Measurements from ENCODE around the gene CELA2A. TPM values are rescaled to one million over a fixed set of nuclear protein-coding genes. Genes with fewer than 3 reads are reported as not detected.

Gene CELA2A
- polyA plus RNA-seq, 1 donor (not counting 4 experiments of a cell fraction or from before 2014, with no cell fraction given): not detected

DNA sequence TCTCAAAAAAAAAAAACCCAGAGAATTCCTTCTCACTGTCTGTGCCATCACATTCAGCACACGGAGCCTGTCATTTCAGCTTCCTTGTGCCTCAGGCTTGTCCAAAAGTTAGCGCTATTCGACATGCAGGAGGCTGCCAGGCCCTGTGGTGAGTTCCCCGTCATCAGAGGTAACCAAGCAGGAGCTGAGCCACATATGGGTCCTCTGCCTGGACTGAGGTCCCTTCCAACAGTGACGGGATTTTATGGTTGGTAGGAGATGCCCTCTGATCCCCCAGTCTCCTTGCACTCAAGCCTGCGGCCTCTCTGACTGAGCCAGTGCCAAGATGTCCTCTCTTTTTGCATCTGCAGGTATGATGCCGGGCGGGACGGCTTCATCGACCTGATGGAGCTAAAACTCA, 31.0 kb upstream of the CELA2A start:
- Histone ChIP-seq H3K9ac (ENCODE audit: control insufficient read depth, extremely low read depth, insufficient read depth, low read length) (no peak overlapping the region), H2AFZ (ENCODE audit: control insufficient read depth, low read length) (no peak overlapping the region), H4K20me1 (ENCODE audit: control insufficient read depth, extremely low read depth, insufficient read depth, low read length) (peaks cover 28% of the 10 kb centered on the region), H3K4me2 (ENCODE audit: control insufficient read depth, extremely low read depth, insufficient read depth, low read depth, low read length) (no peak overlapping the region), H3K27ac (ENCODE audit: control insufficient read depth, insufficient read depth, low read length) (no peak overlapping the region), H3K36me3 (ENCODE audit: control insufficient read depth in 2 of 2, extremely low read depth in 1 of 2, insufficient read depth in 2 of 2, low read length in 2 of 2) (peaks cover 14 to 38% of the 10 kb centered on the region in 2 experiments), H3K27me3 (ENCODE audit: control insufficient read depth, extremely low read depth, insufficient read depth, low read length) (no peaks in the 10 kb centered on the region), H3K9me1 (ENCODE audit: control insufficient read depth, extremely low read depth, insufficient read depth, low read length) (no peaks in the 10 kb centered on the region), H3K4me3 (ENCODE audit: control insufficient read depth in 2 of 3, extremely low read depth in 1 of 3, insufficient read depth in 2 of 3, low read depth in 1 of 3, low read length in 3 of 3) (no peak overlapping the region), H3K9me3 (ENCODE audit: control insufficient read depth, low read depth, low read length) (no peaks in the 10 kb centered on the region), H3K4me1 (ENCODE audit: control insufficient read depth, extremely low read depth, insufficient read depth, low read length) (peaks cover 26% of the 10 kb centered on the region), H3K79me2 (ENCODE audit: control insufficient read depth, insufficient read depth, low read length) (peaks cover 48% of the 10 kb centered on the region)
- TF ChIP-seq, protein P1, sequence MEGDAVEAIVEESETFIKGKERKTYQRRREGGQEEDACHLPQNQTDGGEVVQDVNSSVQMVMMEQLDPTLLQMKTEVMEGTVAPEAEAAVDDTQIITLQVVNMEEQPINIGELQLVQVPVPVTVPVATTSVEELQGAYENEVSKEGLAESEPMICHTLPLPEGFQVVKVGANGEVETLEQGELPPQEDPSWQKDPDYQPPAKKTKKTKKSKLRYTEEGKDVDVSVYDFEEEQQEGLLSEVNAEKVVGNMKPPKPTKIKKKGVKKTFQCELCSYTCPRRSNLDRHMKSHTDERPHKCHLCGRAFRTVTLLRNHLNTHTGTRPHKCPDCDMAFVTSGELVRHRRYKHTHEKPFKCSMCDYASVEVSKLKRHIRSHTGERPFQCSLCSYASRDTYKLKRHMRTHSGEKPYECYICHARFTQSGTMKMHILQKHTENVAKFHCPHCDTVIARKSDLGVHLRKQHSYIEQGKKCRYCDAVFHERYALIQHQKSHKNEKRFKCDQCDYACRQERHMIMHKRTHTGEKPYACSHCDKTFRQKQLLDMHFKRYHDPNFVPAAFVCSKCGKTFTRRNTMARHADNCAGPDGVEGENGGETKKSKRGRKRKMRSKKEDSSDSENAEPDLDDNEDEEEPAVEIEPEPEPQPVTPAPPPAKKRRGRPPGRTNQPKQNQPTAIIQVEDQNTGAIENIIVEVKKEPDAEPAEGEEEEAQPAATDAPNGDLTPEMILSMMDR (optimal IDR thresholded peaks at IDR 0.05 in 1 of 3, IDR thresholded peaks at IDR 0.05 in 1 of 3, conservative IDR thresholded peaks at IDR 0.05 in 1 of 3; ENCODE audit: extremely low read depth in 1 of 3, insufficient read depth in 2 of 3, low read length in 3 of 3): no peak
- no peak for TF ChIP-seq EZH2 (IDR thresholded peaks at IDR 0.05; ENCODE audit: low read length)
- FAIRE-seq: no peak
- dilution Hi-C loops (cut with MboI; ENCODE audit: extremely low pct_ligation_motif_present, low sequenced_read_pairs): no loop called here
- DNase-seq (ENCODE audit: low read depth, low spot score): no peak

DNA sequence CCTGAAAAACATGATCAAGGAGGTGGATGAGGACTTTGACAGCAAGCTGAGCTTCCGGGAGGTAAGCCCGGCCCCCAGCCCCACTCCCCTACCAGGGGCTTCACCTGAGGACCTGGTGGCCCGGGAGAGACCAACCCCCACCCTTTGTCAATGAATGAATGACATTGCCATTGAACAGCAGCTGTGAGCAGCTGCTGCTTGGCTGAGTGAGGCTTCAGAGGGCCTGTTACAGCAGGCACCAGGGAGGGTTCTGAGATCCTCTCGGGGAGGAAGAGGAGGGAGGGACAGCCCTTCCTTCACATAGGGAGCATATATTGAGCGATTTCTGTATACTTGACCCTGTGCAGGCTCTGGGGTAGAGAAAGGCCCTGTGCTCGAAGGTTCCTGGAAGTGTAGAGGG, 30.6 kb upstream of the CELA2A start:
- FAIRE-seq (no peak), DNase-seq (ENCODE audit: low read depth, low spot score) (no peak)
- no peak for TF ChIP-seq EZH2 (IDR thresholded peaks at IDR 0.05; ENCODE audit: low read length)
- TF ChIP-seq, protein P1 (optimal IDR thresholded peaks at IDR 0.05 in 1 of 3, IDR thresholded peaks at IDR 0.05 in 1 of 3, conservative IDR thresholded peaks at IDR 0.05 in 1 of 3; ENCODE audit: extremely low read depth in 1 of 3, insufficient read depth in 2 of 3, low read length in 3 of 3): no peak
- Histone ChIP-seq H3K4me2 (ENCODE audit: control insufficient read depth, extremely low read depth, insufficient read depth, low read depth, low read length) (no peak overlapping the region), H2AFZ (ENCODE audit: control insufficient read depth, low read length) (no peak overlapping the region), H3K27ac (ENCODE audit: control insufficient read depth, insufficient read depth, low read length) (no peak overlapping the region), H3K79me2 (ENCODE audit: control insufficient read depth, insufficient read depth, low read length) (peaks cover 43% of the 10 kb centered on the region), H3K4me1 (ENCODE audit: control insufficient read depth, extremely low read depth, insufficient read depth, low read length) (peaks cover 26% of the 10 kb centered on the region), H3K9me3 (ENCODE audit: control insufficient read depth, low read depth, low read length) (no peaks in the 10 kb centered on the region), H4K20me1 (ENCODE audit: control insufficient read depth, extremely low read depth, insufficient read depth, low read length) (peaks cover 28% of the 10 kb centered on the region), H3K9me1 (ENCODE audit: control insufficient read depth, extremely low read depth, insufficient read depth, low read length) (no peaks in the 10 kb centered on the region), H3K27me3 (ENCODE audit: control insufficient read depth, extremely low read depth, insufficient read depth, low read length) (no peaks in the 10 kb centered on the region), H3K9ac (ENCODE audit: control insufficient read depth, extremely low read depth, insufficient read depth, low read length) (no peak overlapping the region), H3K36me3 (ENCODE audit: control insufficient read depth in 2 of 2, extremely low read depth in 1 of 2, insufficient read depth in 2 of 2, low read length in 2 of 2) (peaks cover 14 to 35% of the 10 kb centered on the region in 2 experiments), H3K4me3 (ENCODE audit: control insufficient read depth in 2 of 3, extremely low read depth in 1 of 3, insufficient read depth in 2 of 3, low read depth in 1 of 3, low read length in 3 of 3) (no peak overlapping the region)
- dilution Hi-C loops (cut with MboI; ENCODE audit: extremely low pct_ligation_motif_present, low sequenced_read_pairs): no loop called here

Measured in keratinocyte (primary cell).